SK-N-SH (cell line): ENCODE results near the gene GPD2.

ENCODE experiments used
- PBX3 ChIP-seq: IDR thresholded peaks from 2 replicates; pipeline ENCODE4; 2012
- TAF1 ChIP-seq: IDR thresholded peaks from 2 replicates; pipeline ENCODE4 v1.6.1; 2012; ENCODE audit warnings: low read depth, mild to moderate bottlenecking, low read length, moderate library complexity, borderline replicate concordance

GRCh38 chr2:156589381-156590079 is 153.4 kb downstream of the GPD2 start:
- TF ChIP-seq PBX3: peak; percentile 45
- no peak for TF ChIP-seq TAF1
